A549 (cell line): ENCODE data around the gene GBX2.

Experiments used
- BHLHE40 ChIP-seq: IDR thresholded peaks from 2 replicates; pipeline ENCODE4 v1.6.1; 2012; ENCODE audit warnings: low read depth, low read length, inconsistent platforms
- ESRRA ChIP-seq: fragments of 150-350 bp; IDR thresholded peaks from 2 replicates; pipeline ENCODE4 v1.6.1; 2014; ENCODE audit warnings: mild to moderate bottlenecking, low read length, borderline replicate concordance
- HOXA7 ChIP-seq: fragments of 250-450 bp; sonication (Bioruptor Pico); IDR thresholded peaks from 2 replicates; pipeline ENCODE4 v1.5.0; 2020; ENCODE audit warnings: mild to moderate bottlenecking, moderate library complexity
- KDM1A ChIP-seq: fragments of 200-600 bp; sonication (generic); IDR thresholded peaks from 2 replicates; pipeline ENCODE4 v1.6.1; 2016; ENCODE audit warnings: low read depth, mild to moderate bottlenecking
- PHF8 ChIP-seq: fragments of 200-600 bp; sonication (generic); IDR thresholded peaks from 2 replicates; pipeline ENCODE4 v1.6.1; 2016; ENCODE audit warnings: low read depth, mild to moderate bottlenecking, antibody characterized with exemption, moderate library complexity, borderline replicate concordance
- POLR2A ChIP-seq: IDR thresholded peaks from 2 replicates; pipeline ENCODE4 v1.6.1; 2012; ENCODE audit warnings: mild to moderate bottlenecking, low read length
- POLR2AphosphoS2 ChIP-seq: conservative IDR thresholded peaks from 2 replicates; pipeline ENCODE4 v1.6.1; 2012; ENCODE audit warnings: low read length, improper control_type of control experiment, inconsistent platforms
- RFX5 ChIP-seq: fragments of 450-650 bp; IDR thresholded peaks from 2 replicates; pipeline ENCODE4 v1.7.1; 2014; ENCODE audit warnings: antibody characterized with exemption, mild to moderate bottlenecking, moderate library complexity
- SMC3 ChIP-seq: fragments of >200 bp; sonication (Bioruptor Twin); formaldehyde crosslinking; IDR thresholded peaks from 3 replicates; pipeline ENCODE4 v1.6.1; 2018; ENCODE audit warnings: inconsistent platforms
- TF ChIP-seq, protein P1 (sequence below): fragments of >200 bp; sonication (Bioruptor Twin); formaldehyde crosslinking; IDR thresholded peaks from 3 replicates; pipeline ENCODE4 v1.5.1; 2016
- TF ChIP-seq, protein P2 (sequence below): fragments of 450-650 bp; IDR thresholded peaks from 2 replicates; pipeline ENCODE4 v1.6.1; 2014; ENCODE audit warnings: antibody characterized with exemption

DNA sequence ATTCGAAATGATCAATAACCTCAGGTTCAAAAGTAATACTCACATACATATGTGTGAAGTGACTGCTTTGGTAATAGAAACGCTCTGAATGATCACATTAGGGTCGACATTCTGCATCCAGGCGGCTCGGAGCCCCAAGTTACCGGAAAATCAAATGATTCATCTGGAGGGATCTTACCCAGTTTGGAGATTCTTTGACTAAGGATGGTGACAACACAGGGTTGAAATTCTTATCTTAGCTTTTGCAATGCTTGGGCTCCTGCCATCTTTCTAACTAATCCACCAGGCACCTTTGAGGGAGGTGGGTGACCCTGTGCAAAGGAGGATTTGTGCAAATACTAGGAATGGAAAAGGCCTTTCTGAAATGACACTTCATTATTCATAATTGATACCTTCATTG, 10.8 kb downstream of the GBX2 start:
- TF ChIP-seq, protein P1, sequence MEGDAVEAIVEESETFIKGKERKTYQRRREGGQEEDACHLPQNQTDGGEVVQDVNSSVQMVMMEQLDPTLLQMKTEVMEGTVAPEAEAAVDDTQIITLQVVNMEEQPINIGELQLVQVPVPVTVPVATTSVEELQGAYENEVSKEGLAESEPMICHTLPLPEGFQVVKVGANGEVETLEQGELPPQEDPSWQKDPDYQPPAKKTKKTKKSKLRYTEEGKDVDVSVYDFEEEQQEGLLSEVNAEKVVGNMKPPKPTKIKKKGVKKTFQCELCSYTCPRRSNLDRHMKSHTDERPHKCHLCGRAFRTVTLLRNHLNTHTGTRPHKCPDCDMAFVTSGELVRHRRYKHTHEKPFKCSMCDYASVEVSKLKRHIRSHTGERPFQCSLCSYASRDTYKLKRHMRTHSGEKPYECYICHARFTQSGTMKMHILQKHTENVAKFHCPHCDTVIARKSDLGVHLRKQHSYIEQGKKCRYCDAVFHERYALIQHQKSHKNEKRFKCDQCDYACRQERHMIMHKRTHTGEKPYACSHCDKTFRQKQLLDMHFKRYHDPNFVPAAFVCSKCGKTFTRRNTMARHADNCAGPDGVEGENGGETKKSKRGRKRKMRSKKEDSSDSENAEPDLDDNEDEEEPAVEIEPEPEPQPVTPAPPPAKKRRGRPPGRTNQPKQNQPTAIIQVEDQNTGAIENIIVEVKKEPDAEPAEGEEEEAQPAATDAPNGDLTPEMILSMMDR = no peak
- TF ChIP-seq PHF8 (no peak), KDM1A (no peak), BHLHE40 (no peak), POLR2A (no peak), RFX5 (no peak), HOXA7 (CRISPR knock-in tag) (no peak), SMC3 (no peak), POLR2AphosphoS2 (no peak), ESRRA (no peak)
- TF ChIP-seq, protein P2, sequence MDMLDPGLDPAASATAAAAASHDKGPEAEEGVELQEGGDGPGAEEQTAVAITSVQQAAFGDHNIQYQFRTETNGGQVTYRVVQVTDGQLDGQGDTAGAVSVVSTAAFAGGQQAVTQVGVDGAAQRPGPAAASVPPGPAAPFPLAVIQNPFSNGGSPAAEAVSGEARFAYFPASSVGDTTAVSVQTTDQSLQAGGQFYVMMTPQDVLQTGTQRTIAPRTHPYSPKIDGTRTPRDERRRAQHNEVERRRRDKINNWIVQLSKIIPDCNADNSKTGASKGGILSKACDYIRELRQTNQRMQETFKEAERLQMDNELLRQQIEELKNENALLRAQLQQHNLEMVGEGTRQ = no peak
